Activated T-cell treated with anti-CD3 and anti-CD28 coated beads, Interleukin-2, amount 50 U/mL, for 4 hours (primary cell): ENCODE measurements around the gene NCAM1. TPM values are rescaled to one million over a fixed set of nuclear protein-coding genes. Genes with fewer than 3 reads are reported as not detected.

Experiments used
- ATAC-seq, 2 donors: fragments of 200-7000 bp; cut with Tn5 transposase; one replicate each; pipeline ENCODE4 v1.10.0; 2021
- DNase-seq: peaks from one replicate; pipeline ENCODE4 v3.0.0-alpha.2; 2020
- H3K27me3 Mint-ChIP-seq: one replicate; pipeline ENCODE4 v1.8.0; 2021; ENCODE audit warnings: low read depth, mixed read lengths
- H3K36me3 Mint-ChIP-seq: one replicate; pipeline ENCODE4 v1.8.0; 2022; ENCODE audit warnings: mixed read lengths; ENCODE audit not compliant: insufficient read depth
- H3K4me1 Mint-ChIP-seq: one replicate; pipeline ENCODE4 v1.8.0; 2021; ENCODE audit warnings: low read depth, mixed read lengths
- H3K4me3 Mint-ChIP-seq: one replicate; pipeline ENCODE4 v1.8.0; 2021; ENCODE audit warnings: mild to moderate bottlenecking, moderate library complexity, mixed read lengths
- H3K9me3 Mint-ChIP-seq: one replicate; pipeline ENCODE4 v1.8.0; 2021; ENCODE audit warnings: mixed read lengths
- total RNA-seq, 3 donors: library from RNA; stranded (reverse); gene quantifications; one replicate each; pipeline ENCODE4 v1.2.1, GENCODE V29; 2021

NCAM1 gene
- total RNA-seq, 3 donors from 2014 or later: 0.34 to 0.73 (median 0.57) TPM

- H3K36me3 Mint-ChIP-seq: no peaks in the 10 kb centered on the region
- ATAC-seq (no peak), DNase-seq (no peak)
- H3K4me3 Mint-ChIP-seq: no peak overlapping the region
- peaks cover 17% of the 10 kb centered on the region for H3K27me3 Mint-ChIP-seq
- H3K4me1 Mint-ChIP-seq: no peaks in the 10 kb centered on the region
- no peaks in the 10 kb centered on the region for H3K9me3 Mint-ChIP-seq
These were observed 218.0 kb downstream of the NCAM1 start for GRCh38 chr11:113179181-113179704.

GRCh38 chr11:113181094-113181493 lies 219.9 kb downstream of the NCAM1 start:
- peaks cover 15% of the 10 kb centered on the region for H3K27me3 Mint-ChIP-seq
- H3K4me1 Mint-ChIP-seq: no peaks in the 10 kb centered on the region
- no peak for DNase-seq

GRCh38 chr11:113182288-113182687 lies 221.1 kb downstream of the NCAM1 start:
- Mint-ChIP-seq H3K4me3 (no peak overlapping the region), H3K36me3 (no peaks in the 10 kb centered on the region), H3K9me3 (no peaks in the 10 kb centered on the region), H3K27me3 (peaks cover 12% of the 10 kb centered on the region), H3K4me1 (no peaks in the 10 kb centered on the region)
- no peak for DNase-seq
- ATAC-seq: no peak

More at GRCh38 chr11:113181094-113181493, 219.9 kb downstream of the NCAM1 start:
- Mint-ChIP-seq H3K4me3 (no peak overlapping the region), H3K36me3 (no peaks in the 10 kb centered on the region), H3K9me3 (no peaks in the 10 kb centered on the region)
- ATAC-seq: no peak

DNA sequence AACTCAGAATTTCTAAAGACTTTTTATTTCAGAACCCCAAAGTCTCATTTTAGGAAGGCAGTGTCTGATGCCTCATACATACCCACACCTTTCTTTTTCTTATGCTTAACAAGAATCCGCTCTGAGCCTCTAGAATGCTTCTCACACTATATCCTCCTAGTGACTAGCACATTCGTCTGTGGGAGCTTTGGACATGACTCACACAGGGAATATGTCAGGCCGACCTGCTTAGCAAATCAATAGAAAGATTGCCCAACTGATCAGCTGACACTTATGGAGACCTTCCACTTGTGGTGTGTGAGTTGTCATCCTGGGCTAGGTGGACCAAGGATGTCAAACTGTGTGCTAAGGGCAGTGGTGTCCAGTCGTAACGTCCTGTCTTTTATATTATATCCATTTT lies 223.3 kb downstream of the NCAM1 start:
- H3K36me3 Mint-ChIP-seq: no peaks in the 10 kb centered on the region
- ATAC-seq (no peak), DNase-seq (no peak)
- no peak overlapping the region for H3K4me3 Mint-ChIP-seq
- H3K4me1 Mint-ChIP-seq: no peaks in the 10 kb centered on the region
- peaks cover 10% of the 10 kb centered on the region for H3K27me3 Mint-ChIP-seq
- no peaks in the 10 kb centered on the region for H3K9me3 Mint-ChIP-seq

GRCh38 chr11:113188371-113188834 lies 227.2 kb downstream of the NCAM1 start:
- no peaks in the 10 kb centered on the region for H3K36me3 Mint-ChIP-seq
- ATAC-seq (no peak), DNase-seq (no peak)
- no peak overlapping the region for H3K4me3 Mint-ChIP-seq
- H3K27me3 Mint-ChIP-seq: peaks cover 4% of the 10 kb centered on the region
- H3K4me1 Mint-ChIP-seq: no peaks in the 10 kb centered on the region
- no peaks in the 10 kb centered on the region for H3K9me3 Mint-ChIP-seq

GRCh38 chr11:113189909-113190667 lies 228.9 kb downstream of the NCAM1 start:
- Mint-ChIP-seq H3K4me3 (no peak overlapping the region), H3K4me1 (no peaks in the 10 kb centered on the region), H3K9me3 (no peaks in the 10 kb centered on the region), H3K36me3 (no peaks in the 10 kb centered on the region), H3K27me3 (peaks cover 4% of the 10 kb centered on the region)
- ATAC-seq (no peak), DNase-seq (no peak)

- H3K36me3 Mint-ChIP-seq: no peaks in the 10 kb centered on the region
- H3K4me3 Mint-ChIP-seq: no peak overlapping the region
- H3K9me3 Mint-ChIP-seq: no peaks in the 10 kb centered on the region
- ATAC-seq (no peak), DNase-seq (no peak)
- no peaks in the 10 kb centered on the region for H3K4me1 Mint-ChIP-seq
- peaks cover 4% of the 10 kb centered on the region for H3K27me3 Mint-ChIP-seq
These were observed 231.1 kb downstream of the NCAM1 start for GRCh38 chr11:113192121-113192925.

DNA sequence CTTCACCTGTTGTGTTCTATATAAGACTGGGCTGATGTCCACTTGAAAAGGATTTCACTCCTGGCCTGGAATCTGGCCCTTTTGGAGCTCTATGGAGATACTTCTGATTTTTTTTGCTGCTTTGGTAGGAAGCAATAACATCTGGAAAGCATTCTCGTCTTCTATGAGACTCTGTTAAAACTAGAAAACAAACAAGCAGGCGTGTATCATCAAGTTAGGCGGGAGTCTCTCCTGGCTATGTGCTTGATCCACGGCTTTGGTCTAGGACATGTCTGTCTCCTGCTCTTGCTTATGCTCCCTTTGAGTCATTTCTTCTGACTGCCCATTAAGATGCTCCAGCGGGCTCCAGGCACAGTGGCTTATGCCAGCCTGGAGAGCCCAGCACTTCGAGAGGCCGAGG lies 231.8 kb downstream of the NCAM1 start:
- H3K27me3 Mint-ChIP-seq: peaks cover 4% of the 10 kb centered on the region
- H3K9me3 Mint-ChIP-seq: no peaks in the 10 kb centered on the region
- H3K4me3 Mint-ChIP-seq: no peak overlapping the region
- no peaks in the 10 kb centered on the region for H3K36me3 Mint-ChIP-seq
- no peak for ATAC-seq
- DNase-seq: no peak
- no peaks in the 10 kb centered on the region for H3K4me1 Mint-ChIP-seq

DNA sequence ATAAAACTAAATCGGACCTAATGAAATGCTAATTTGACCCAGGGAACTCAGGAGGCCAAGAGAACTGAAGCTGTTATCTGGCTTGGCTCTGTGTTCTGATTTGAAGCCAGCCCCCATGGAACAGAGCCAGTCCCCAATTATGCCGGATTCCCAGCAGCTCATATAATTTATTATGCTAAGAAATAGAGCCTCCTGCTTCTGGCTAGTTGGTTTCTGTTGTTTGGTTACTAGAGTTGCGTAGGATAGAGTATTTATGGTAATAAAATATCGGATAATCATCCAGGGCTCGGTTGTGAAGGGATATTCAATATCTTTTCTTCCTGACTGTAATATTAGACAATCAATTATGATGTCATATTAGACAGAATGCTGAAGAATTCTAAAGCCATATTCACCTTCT lies 232.7 kb downstream of the NCAM1 start:
- H3K27me3 Mint-ChIP-seq: peaks cover 4% of the 10 kb centered on the region
- H3K4me1 Mint-ChIP-seq: no peaks in the 10 kb centered on the region
- no peak overlapping the region for H3K4me3 Mint-ChIP-seq
- ATAC-seq: no peak
- H3K9me3 Mint-ChIP-seq: no peaks in the 10 kb centered on the region
- H3K36me3 Mint-ChIP-seq: no peaks in the 10 kb centered on the region
- DNase-seq: no peak

- H3K4me3 Mint-ChIP-seq: no peak overlapping the region
- no peaks in the 10 kb centered on the region for H3K4me1 Mint-ChIP-seq
- ATAC-seq: no peak
- H3K9me3 Mint-ChIP-seq: no peaks in the 10 kb centered on the region
- H3K36me3 Mint-ChIP-seq: no peaks in the 10 kb centered on the region
- no peaks in the 10 kb centered on the region for H3K27me3 Mint-ChIP-seq
- DNase-seq: no peak
These were observed 234.5 kb downstream of the NCAM1 start for GRCh38 chr11:113195728-113196127.

DNA sequence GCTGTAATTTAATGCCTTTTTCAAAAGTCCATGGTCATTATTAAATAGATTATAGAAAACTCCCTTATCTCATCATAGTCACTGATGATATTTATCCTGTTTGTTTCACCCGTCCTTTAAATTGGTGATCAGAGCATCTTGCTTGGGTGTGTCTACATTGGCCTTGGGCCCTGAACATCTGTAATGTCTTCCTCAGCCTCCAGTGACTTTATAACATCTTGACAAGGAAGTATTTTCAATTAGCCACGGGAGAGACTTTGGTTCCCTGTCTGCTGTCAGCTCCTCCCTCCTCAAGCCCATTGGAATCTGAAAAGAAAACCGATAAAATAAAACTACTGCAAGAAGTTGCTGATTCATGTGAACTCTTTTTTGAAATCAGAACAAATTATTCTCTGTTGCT lies 236.2 kb downstream of the NCAM1 start:
- ATAC-seq: no peak
- H3K4me3 Mint-ChIP-seq: no peak overlapping the region
- H3K27me3 Mint-ChIP-seq: peaks cover 3% of the 10 kb centered on the region
- DNase-seq: no peak
- H3K36me3 Mint-ChIP-seq: no peaks in the 10 kb centered on the region
- H3K9me3 Mint-ChIP-seq: no peaks in the 10 kb centered on the region
- no peaks in the 10 kb centered on the region for H3K4me1 Mint-ChIP-seq

GRCh38 chr11:113198972-113199661 lies 237.9 kb downstream of the NCAM1 start:
- no peaks in the 10 kb centered on the region for H3K9me3 Mint-ChIP-seq
- no peak for ATAC-seq

GRCh38 chr11:113199866-113200265 lies 238.6 kb downstream of the NCAM1 start:
- no peaks in the 10 kb centered on the region for H3K36me3 Mint-ChIP-seq
- DNase-seq (no peak), ATAC-seq (no peak)
- H3K27me3 Mint-ChIP-seq: peaks cover 3% of the 10 kb centered on the region
- H3K4me1 Mint-ChIP-seq: no peaks in the 10 kb centered on the region
- H3K4me3 Mint-ChIP-seq: no peak overlapping the region
- H3K9me3 Mint-ChIP-seq: no peaks in the 10 kb centered on the region

More at GRCh38 chr11:113198972-113199661, 237.9 kb downstream of the NCAM1 start:
- Mint-ChIP-seq H3K27me3 (peaks cover 3% of the 10 kb centered on the region), H3K4me3 (no peak overlapping the region), H3K36me3 (no peaks in the 10 kb centered on the region), H3K4me1 (no peaks in the 10 kb centered on the region)
- DNase-seq: no peak
